Mesothelial cell of epicardium (in vitro differentiated cells): Measurements from ENCODE around the gene ERMP1. TPM values are rescaled to one million over a fixed set of nuclear protein-coding genes. Genes with fewer than 3 reads are reported as not detected.

Experiments used
- DNase-seq, 2 experiments: peaks; one replicate each; pipeline ENCODE4 v3.0.0; 2021; ENCODE audit warnings: low spot score in 2 of 2; ENCODE audit not compliant: unreplicated experiment in 2 of 2
- H3K27ac Mint-ChIP-seq: 2 replicates; pipeline ENCODE4 v1.8.0; 2021; ENCODE audit warnings: mixed read lengths
- H3K27me3 Mint-ChIP-seq: 2 replicates; pipeline ENCODE4 v1.8.0; 2021; ENCODE audit warnings: low read depth, mixed read lengths
- H3K36me3 Mint-ChIP-seq: 2 replicates; pipeline ENCODE4 v1.8.0; 2021; ENCODE audit warnings: mixed read lengths
- H3K4me1 Mint-ChIP-seq: 2 replicates; pipeline ENCODE4 v1.8.0; 2021; ENCODE audit warnings: mixed read lengths
- H3K4me3 Mint-ChIP-seq: 2 replicates; pipeline ENCODE4 v1.8.0; 2021; ENCODE audit warnings: mild to moderate bottlenecking, moderate library complexity, mixed read lengths
- H3K9me3 Mint-ChIP-seq: 2 replicates; pipeline ENCODE4 v1.8.0; 2021; ENCODE audit warnings: mixed read lengths
- CTCF ChIP-seq: fragments of 200-600 bp; sonication (generic); IDR thresholded peaks from one replicate; pipeline ENCODE4 v1.5.0; 2021; ENCODE audit warnings: antibody characterized with exemption; ENCODE audit not compliant: unreplicated experiment
- total RNA-seq: library from RNA; stranded (reverse); gene quantifications from 3 replicates; pipeline ENCODE4 v1.2.1, GENCODE V29; 2021

The ERMP1 gene
- total RNA-seq, 1 donor from 2014 or later, result 25.2 TPM

- no peak for DNase-seq
- H3K27me3 Mint-ChIP-seq, result no peaks in the 10 kb centered on the region
- no peak for TF ChIP-seq CTCF
- no peak overlapping the region for H3K27ac Mint-ChIP-seq
- H3K4me3 Mint-ChIP-seq, result no peak overlapping the region
- H3K36me3 Mint-ChIP-seq, result peaks cover 54% of the 10 kb centered on the region
- no peaks in the 10 kb centered on the region for H3K4me1 Mint-ChIP-seq
- peaks cover 26% of the 10 kb centered on the region for H3K9me3 Mint-ChIP-seq
These were observed 96.2 kb downstream of the ERMP1 start for GRCh38 chr9:5736563-5737346.

DNA sequence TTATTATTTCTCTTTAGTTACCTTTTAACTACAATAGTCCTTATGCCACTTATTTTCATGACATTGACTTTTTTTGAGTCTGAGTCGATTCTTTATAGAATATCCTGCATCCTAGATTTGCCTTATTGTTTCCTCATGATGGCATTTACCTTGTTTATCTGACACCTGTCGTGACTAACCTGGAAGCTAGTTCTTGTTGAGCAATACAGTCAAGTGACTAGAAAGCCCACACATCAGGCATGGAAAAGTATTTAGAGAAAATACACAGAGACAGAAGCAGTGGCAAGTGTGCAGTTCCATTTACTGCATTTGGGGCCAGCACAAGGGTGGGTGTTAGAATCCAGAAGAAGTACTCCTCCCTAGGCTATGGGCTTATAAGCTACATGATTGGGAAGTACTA, 97.8 kb downstream of the ERMP1 start:
- H3K9me3 Mint-ChIP-seq, result peaks cover 26% of the 10 kb centered on the region
- no peak overlapping the region for H3K4me3 Mint-ChIP-seq
- no peaks in the 10 kb centered on the region for H3K27me3 Mint-ChIP-seq
- no peak overlapping the region for H3K27ac Mint-ChIP-seq
- no peak for DNase-seq
- no peaks in the 10 kb centered on the region for H3K4me1 Mint-ChIP-seq
- no peak for TF ChIP-seq CTCF
- H3K36me3 Mint-ChIP-seq, result peaks cover 43% of the 10 kb centered on the region

Other genes with a start within 250 kb of the ERMP1 start
- gene RIC1, start 204.0 kb downstream of the ERMP1 start, total RNA-seq, result 36.4 to 39.2 TPM (median 37.5 TPM) in 3 replicates
- not detected in 3 replicates for gene MLANA, start 57.8 kb upstream of the ERMP1 start, total RNA-seq
- gene RANBP6, start 182.5 kb upstream of the ERMP1 start, total RNA-seq, result 20.5 to 22.0 TPM (median 20.5 TPM) in 3 replicates